HEK293 (cell line): ENCODE measurements around the gene ABHD3.

Source experiments
- CTCF ChIA-PET: fragments of 350-600 bp; formaldehyde crosslinking; extraction: SDS; loops from one replicate; lab custom pipeline; 2021; ENCODE audit warnings: antibody characterized with exemption; lab: Yijun Ruan, JAX
- POLR2A ChIA-PET: fragments of 300-600 bp; formaldehyde crosslinking; extraction: SDS; loops from one replicate; lab custom pipeline; 2020; ENCODE audit warnings: antibody characterized with exemption, inconsistent platforms; lab: Yijun Ruan, JAX
- H3K27ac ChIP-seq: fragments of 200-500 bp; sonication (Bioruptor generic); 2 replicates; pipeline ENCODE4 v1.5.1; 2014; ENCODE audit warnings: low read depth, low read length, control low read depth, inconsistent platforms; ENCODE audit errors: extremely low read depth
- H3K36me3 ChIP-seq, 2 experiments: fragments of 200-500 bp in 1 of 2; sonication (Bioruptor generic) in 1 of 2; 1 replicate in 1 of 2; 2 replicates in 1 of 2; pipeline ENCODE4 v1.5.1; 2014 to 2017; ENCODE audit warnings: inconsistent platforms in 2 of 2, low read length in 2 of 2; ENCODE audit not compliant: control insufficient read depth in 2 of 2, insufficient read depth in 1 of 2
- H3K4me1 ChIP-seq: fragments of 200-500 bp; sonication (Bioruptor generic); 2 replicates; pipeline ENCODE4 v1.5.1; 2014; ENCODE audit warnings: mild to moderate bottlenecking, low read length, inconsistent platforms; ENCODE audit not compliant: control insufficient read depth, insufficient read depth
- H3K4me3 ChIP-seq: 2 replicates; pipeline ENCODE4 v1.5.1; 2011; ENCODE audit warnings: low read depth, mild to moderate bottlenecking, control low read depth, low read length, moderate library complexity
- H3K9me3 ChIP-seq: fragments of 200-500 bp; sonication (Bioruptor generic); 2 replicates; pipeline ENCODE4 v1.5.1; 2014; ENCODE audit warnings: low read depth, low read length, inconsistent platforms; ENCODE audit not compliant: control insufficient read depth, insufficient read depth
- GLIS2 ChIP-seq: fragments of 450-650 bp; formaldehyde crosslinking; IDR thresholded peaks from 2 replicates; pipeline ENCODE4 v1.5.1; 2016; ENCODE audit warnings: missing biosample characterization, missing genetic modification characterization
- KLF7 ChIP-seq: fragments of 450-650 bp; formaldehyde crosslinking; IDR thresholded peaks from 2 replicates; pipeline ENCODE4 v1.5.1; 2016; ENCODE audit warnings: missing biosample characterization, missing genetic modification characterization, borderline replicate concordance
- KLF8 ChIP-seq: fragments of 450-650 bp; formaldehyde crosslinking; IDR thresholded peaks from 2 replicates; pipeline ENCODE4 v1.5.1; 2016; ENCODE audit warnings: missing biosample characterization, missing genetic modification characterization
- PRDM10 ChIP-seq: fragments of 450-650 bp; formaldehyde crosslinking; IDR thresholded peaks from 2 replicates; pipeline ENCODE4 v1.5.1; 2016; ENCODE audit warnings: missing biosample characterization, missing genetic modification characterization
- TCF7L2 ChIP-seq: IDR thresholded peaks from 2 replicates; pipeline ENCODE4 v1.6.1; 2011; ENCODE audit warnings: low read depth, mild to moderate bottlenecking, inconsistent platforms, low read length, moderate library complexity, borderline replicate concordance
- TRIM28 ChIP-seq: IDR thresholded peaks from 2 replicates; pipeline ENCODE4 v1.6.1; 2011; ENCODE audit warnings: low read length, control low read depth, borderline replicate concordance
- YY2 ChIP-seq: fragments of 450-650 bp; formaldehyde crosslinking; IDR thresholded peaks from 2 replicates; pipeline ENCODE4 v1.5.1; 2016; ENCODE audit warnings: missing biosample characterization, missing genetic modification characterization
- ZBTB48 ChIP-seq: fragments of 450-650 bp; formaldehyde crosslinking; IDR thresholded peaks from 2 replicates; pipeline ENCODE4 v1.5.1; 2016; ENCODE audit warnings: missing biosample characterization, missing genetic modification characterization
- ZBTB8A ChIP-seq: fragments of 450-650 bp; formaldehyde crosslinking; IDR thresholded peaks from 2 replicates; pipeline ENCODE4 v1.5.1; 2016; ENCODE audit warnings: missing biosample characterization, missing genetic modification characterization
- ZEB2 ChIP-seq: fragments of 450-650 bp; formaldehyde crosslinking; IDR thresholded peaks from 2 replicates; pipeline ENCODE4 v1.5.1; 2016; ENCODE audit warnings: missing biosample characterization, missing genetic modification characterization
- ZFHX2 ChIP-seq: fragments of 450-650 bp; formaldehyde crosslinking; conservative IDR thresholded peaks from 2 replicates; pipeline ENCODE4 v1.5.1; 2016; ENCODE audit warnings: missing biosample characterization, missing genetic modification characterization
- ZFP37 ChIP-seq: fragments of 450-650 bp; formaldehyde crosslinking; IDR thresholded peaks from 2 replicates; pipeline ENCODE4 v1.5.1; 2016; ENCODE audit warnings: missing biosample characterization, missing genetic modification characterization
- ZFP69B ChIP-seq: fragments of 450-650 bp; formaldehyde crosslinking; IDR thresholded peaks from 2 replicates; pipeline ENCODE4 v1.5.1; 2016; ENCODE audit warnings: missing biosample characterization, missing genetic modification characterization
- ZIC2 ChIP-seq: fragments of 450-650 bp; formaldehyde crosslinking; IDR thresholded peaks from 2 replicates; pipeline ENCODE4 v1.5.1; 2016; ENCODE audit warnings: missing biosample characterization, missing genetic modification characterization
- ZNF121 ChIP-seq: fragments of 450-650 bp; formaldehyde crosslinking; IDR thresholded peaks from 2 replicates; pipeline ENCODE4 v1.5.1; 2016; ENCODE audit warnings: missing biosample characterization, missing genetic modification characterization
- ZNF140 ChIP-seq: fragments of 450-650 bp; formaldehyde crosslinking; IDR thresholded peaks from 2 replicates; pipeline ENCODE4 v1.5.1; 2016; ENCODE audit warnings: missing biosample characterization, missing genetic modification characterization
- ZNF202 ChIP-seq: fragments of 450-650 bp; formaldehyde crosslinking; IDR thresholded peaks from 2 replicates; pipeline ENCODE4 v1.5.1; 2016; ENCODE audit warnings: missing biosample characterization, missing genetic modification characterization, borderline replicate concordance
- ZNF239 ChIP-seq: fragments of 450-650 bp; formaldehyde crosslinking; IDR thresholded peaks from 2 replicates; pipeline ENCODE4 v1.5.1; 2016; ENCODE audit warnings: missing biosample characterization, missing genetic modification characterization
- ZNF341 ChIP-seq: fragments of 450-650 bp; formaldehyde crosslinking; IDR thresholded peaks from 2 replicates; pipeline ENCODE4; 2016; ENCODE audit warnings: low read depth, missing biosample characterization, missing genetic modification characterization
- ZNF362 ChIP-seq: fragments of 450-650 bp; formaldehyde crosslinking; IDR thresholded peaks from 2 replicates; pipeline ENCODE4 v1.5.1; 2016; ENCODE audit warnings: missing biosample characterization, missing genetic modification characterization
- ZNF391 ChIP-seq: fragments of 450-650 bp; formaldehyde crosslinking; IDR thresholded peaks from 2 replicates; pipeline ENCODE4 v1.5.1; 2016; ENCODE audit warnings: low read depth, missing biosample characterization, missing genetic modification characterization, borderline replicate concordance
- ZNF423 ChIP-seq: fragments of 450-650 bp; formaldehyde crosslinking; IDR thresholded peaks from 2 replicates; pipeline ENCODE4 v1.5.1; 2016; ENCODE audit warnings: missing biosample characterization, missing genetic modification characterization
- ZNF561 ChIP-seq: fragments of 450-650 bp; IDR thresholded peaks from 2 replicates; pipeline ENCODE4 v1.5.1; 2018; ENCODE audit warnings: missing biosample characterization, missing genetic modification characterization, borderline replicate concordance
- ZNF571 ChIP-seq: fragments of 450-650 bp; formaldehyde crosslinking; IDR thresholded peaks from 2 replicates; pipeline ENCODE4 v1.5.0; 2017; ENCODE audit warnings: missing biosample characterization, missing genetic modification characterization
- ZNF645 ChIP-seq: fragments of 450-650 bp; formaldehyde crosslinking; IDR thresholded peaks from 2 replicates; pipeline ENCODE4; 2016; ENCODE audit warnings: missing biosample characterization, missing genetic modification characterization
- ZNF660 ChIP-seq: fragments of 450-650 bp; IDR thresholded peaks from 2 replicates; pipeline ENCODE4 v1.5.1; 2018; ENCODE audit warnings: missing biosample characterization, mild to moderate bottlenecking, missing genetic modification characterization
- ZNF837 ChIP-seq: fragments of 450-650 bp; formaldehyde crosslinking; IDR thresholded peaks from 2 replicates; pipeline ENCODE4 v1.5.1; 2016; ENCODE audit warnings: missing biosample characterization, missing genetic modification characterization
- TF ChIP-seq, protein P1 (sequence below): fragments of 450-650 bp; formaldehyde crosslinking; IDR thresholded peaks from 2 replicates; pipeline ENCODE4 v1.5.1; 2017; ENCODE audit warnings: missing biosample characterization, missing genetic modification characterization

Gene ABHD3

GRCh38 chr18:21704603-21705364 is at the start of gene ABHD3 (continued):
- TF ChIP-seq KLF8 (tag by site-specific recombination) (peak; percentile 53; the same call in 1 of the 2 replicates), ZNF391 (tag by site-specific recombination) (no peak), ZNF140 (peak; percentile 100), ZFP69B (no peak), ZNF645 (tag by site-specific recombination) (no peak), ZNF239 (tag by site-specific recombination) (no peak), KLF7 (tag by site-specific recombination) (no peak), ZNF837 (tag by site-specific recombination) (no peak), ZFHX2 (tag by site-specific recombination) (peak; percentile 77), GLIS2 (tag by site-specific recombination) (peak; percentile 66), ZNF423 (tag by site-specific recombination) (no peak), ZNF660 (tag by site-specific recombination) (no peak), ZFP37 (tag by site-specific recombination) (no peak), TCF7L2 (no peak), ZNF121 (tag by site-specific recombination) (no peak), YY2 (tag by site-specific recombination) (no peak), ZNF571 (tag by site-specific recombination) (no peak), ZIC2 (tag by site-specific recombination) (peak; percentile 31; the same call in 1 of the 2 replicates), ZNF561 (no peak), TRIM28 (no peak), ZBTB8A (tag by site-specific recombination) (peak; percentile 73), ZNF341 (tag by site-specific recombination) (peak; percentile 82), ZEB2 (tag by site-specific recombination) (peak; percentile 40; the same call in 1 of the 2 replicates)
- TF ChIP-seq, protein P1, sequence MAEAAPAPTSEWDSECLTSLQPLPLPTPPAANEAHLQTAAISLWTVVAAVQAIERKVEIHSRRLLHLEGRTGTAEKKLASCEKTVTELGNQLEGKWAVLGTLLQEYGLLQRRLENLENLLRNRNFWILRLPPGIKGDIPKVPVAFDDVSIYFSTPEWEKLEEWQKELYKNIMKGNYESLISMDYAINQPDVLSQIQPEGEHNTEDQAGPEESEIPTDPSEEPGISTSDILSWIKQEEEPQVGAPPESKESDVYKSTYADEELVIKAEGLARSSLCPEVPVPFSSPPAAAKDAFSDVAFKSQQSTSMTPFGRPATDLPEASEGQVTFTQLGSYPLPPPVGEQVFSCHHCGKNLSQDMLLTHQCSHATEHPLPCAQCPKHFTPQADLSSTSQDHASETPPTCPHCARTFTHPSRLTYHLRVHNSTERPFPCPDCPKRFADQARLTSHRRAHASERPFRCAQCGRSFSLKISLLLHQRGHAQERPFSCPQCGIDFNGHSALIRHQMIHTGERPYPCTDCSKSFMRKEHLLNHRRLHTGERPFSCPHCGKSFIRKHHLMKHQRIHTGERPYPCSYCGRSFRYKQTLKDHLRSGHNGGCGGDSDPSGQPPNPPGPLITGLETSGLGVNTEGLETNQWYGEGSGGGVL (tag by site-specific recombination) = peak; percentile 44; the same call in 1 of the 2 replicates

DNA sequence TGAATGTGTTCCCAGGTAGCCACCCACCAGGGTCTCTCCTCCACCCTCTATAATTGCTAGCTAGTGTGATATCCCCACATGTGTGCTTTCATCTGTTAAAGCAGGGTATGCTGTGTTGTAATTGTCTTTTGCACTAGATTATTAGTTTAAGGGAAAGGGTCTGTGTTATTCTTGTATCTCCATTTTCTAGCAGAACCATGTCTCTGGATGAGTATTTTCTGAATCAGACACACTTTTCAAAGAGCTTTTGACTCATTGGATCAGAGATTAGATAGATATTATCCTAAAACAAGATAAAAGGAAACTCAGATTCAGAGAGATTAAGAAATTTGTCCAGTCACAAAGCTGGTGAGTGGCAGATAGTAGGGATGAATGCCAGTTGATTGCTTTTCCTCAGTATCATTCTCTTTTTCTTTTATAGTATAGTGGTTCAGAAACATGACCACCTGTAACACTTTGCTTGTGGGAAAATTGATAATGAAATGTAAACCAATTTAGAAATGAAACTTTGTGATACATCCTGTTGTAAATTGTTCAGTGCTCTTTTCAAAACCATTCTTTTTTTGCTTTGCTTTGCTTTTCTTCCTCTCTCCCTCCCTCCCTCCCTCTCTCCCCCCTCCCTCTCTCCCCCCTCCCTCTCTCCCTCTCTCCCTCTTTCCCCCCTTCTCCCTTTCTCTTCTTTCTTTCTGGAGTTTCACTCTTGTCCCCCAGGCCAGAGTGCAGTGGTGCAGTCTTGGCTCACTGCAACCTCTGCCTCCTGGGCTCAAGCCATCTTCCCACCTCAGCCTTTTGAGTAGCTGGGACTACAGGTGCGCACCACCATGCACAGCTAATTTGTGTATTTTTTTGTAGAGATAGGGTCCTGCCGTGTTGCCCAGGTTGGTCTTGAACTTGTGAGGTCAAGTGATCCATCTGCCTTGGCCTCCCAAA is 43.5 kb upstream of the ABHD3 start:
- TF ChIP-seq PRDM10 (tag by site-specific recombination) (peak; percentile 57; the same call in 1 of the 2 replicates), ZNF362 (tag by site-specific recombination) (0 out of 2 replicates have a peak, but pooled peaks have one; percentile 45), ZNF561 (no peak), ZNF202 (tag by site-specific recombination) (no peak), ZBTB48 (tag by site-specific recombination) (no peak), ZIC2 (tag by site-specific recombination) (no peak)
- TF ChIP-seq, all 188 proteins: peak for 2
- CTCF ChIA-PET = interaction anchor here (0.6 to 2.1 kb wide), 4 partner anchors 147 to 1596 kb away, joined by 3 to 6 read pairs (median 4); partner anchors contain the start of gene ESCO1
- no peak overlapping the region for H3K4me3 ChIP-seq
- H3K27ac ChIP-seq = no peak overlapping the region
- peaks cover 0 to 3% of the 10 kb centered on the region in 2 experiments; a peak in 1 of 3 replicates for H3K36me3 ChIP-seq
- POLR2A ChIA-PET = interaction anchor here (0.6 kb wide), 1 partner anchor 9 kb away, joined by 4 read pairs; no protein-coding TSS in a partner anchor
- H3K4me1 ChIP-seq = peaks cover 14% of the 10 kb centered on the region
- no peaks in the 10 kb centered on the region for H3K9me3 ChIP-seq
